Psoas muscle (tissue), 8 donors: ENCODE measurements around the gene NUDT1. TPM values are rescaled to one million over a fixed set of nuclear protein-coding genes. Genes with fewer than 3 reads are reported as not detected.
A peak's percentile ranks its signal among the peaks of the same experiment; 100 is the strongest.

Source experiments
- ATAC-seq, 4 donors: fragments of 200-7000 bp; cut with Tn5 transposase; one replicate each; pipeline ENCODE4 v1.9.1; 2020; ENCODE audit warnings: moderate library complexity in 3 of 4, mild to moderate bottlenecking in 2 of 4
- DNase-seq, 2 donors: peaks; one replicate each; pipeline ENCODE4 v3.0.0-alpha.2; 2020
- H3K27ac ChIP-seq: fragments of 200-600 bp; one replicate; pipeline ENCODE4 v1.8.0; 2022
- H3K27me3 ChIP-seq, 3 donors: fragments of 200-600 bp in 1 of 3; one replicate each; pipeline versions ENCODE4 v1.6.1 to v1.8.0; 2013 to 2022; ENCODE audit warnings: low read length in 2 of 3, mild to moderate bottlenecking in 2 of 3, moderate library complexity in 1 of 3; ENCODE audit not compliant: insufficient read depth in 3 of 3
- H3K36me3 ChIP-seq, 2 donors: fragments of 200-600 bp in 1 of 2; one replicate each; pipeline versions ENCODE4 v1.6.1 to v1.8.0; 2013 to 2022; ENCODE audit warnings: low read depth in 1 of 2, mild to moderate bottlenecking in 1 of 2, moderate library complexity in 1 of 2; ENCODE audit not compliant: insufficient read depth in 1 of 2
- H3K4me1 ChIP-seq: fragments of 200-600 bp; one replicate; pipeline ENCODE4 v1.8.0; 2022
- H3K4me3 ChIP-seq: fragments of 200-600 bp; one replicate; pipeline ENCODE4 v1.8.0; 2022; ENCODE audit warnings: mild to moderate bottlenecking
- H3K9me3 ChIP-seq: fragments of 200-600 bp; one replicate; pipeline ENCODE4 v1.8.0; 2022
- WGBS, 3 donors: extraction: QIAGEN DNeasy Blood & Tissue Kit; methylation state at CpG; one replicate each; pipeline versions ENCODE4 v1.1.6 to v1.1.7; 2013; 5-methylcytosine and 5-hydroxymethylcytosine counted together
- intact Hi-C, 2 donors: fragments of 100-400 bp; cut with DNase I; formaldehyde crosslinking; loops; one replicate each; pipeline versions ENCODE4 v1.11.0 to v1.14.2; 2022
- polyA plus RNA-seq, 3 donors: library from polyadenylated mRNA; stranded (reverse); fragments of 200-250 nt; gene quantifications; one replicate each; pipeline ENCODE4 v1.2.3, GENCODE V29; 2013
- total RNA-seq, 4 donors: library from RNA; stranded (reverse); fragmentation: NEBNext Ultra II Directional in 2 of 4; extraction: Animal tissue kit (Norgen Biotek cat#: 25700) in 2 of 4; gene quantifications; one replicate each; pipeline versions ENCODE4 v1.2.1 to v1.2.4, GENCODE V29; 2021 to 2023
- TF ChIP-seq, protein P1 (sequence below): fragments of 200-600 bp; IDR thresholded peaks from one replicate; pipeline ENCODE4 v1.8.0; 2022; ENCODE audit warnings: antibody characterized with exemption
- donor health status: healthy with polysubstance abuse.
- donor health status: DM: no; HTN: no; CAD: no; lungs with moderate emphysema.
- donor health status: Bipolar disorder and iron deficiency.
- donor health status: healthy.
- donor health status: DM: yes; HTN: yes; CAD: no.
- donor health status: DM: no; HTN: no; CAD: no.
- donor health status: DM: no; HTN: no; CAD: no.
- donor health status: DM: yes; HTN: yes; CAD: no.

NUDT1 gene
- total and polyA plus RNA-seq, 7 donors = 5.6 to 29.2 (median 12.4) TPM

DNA sequence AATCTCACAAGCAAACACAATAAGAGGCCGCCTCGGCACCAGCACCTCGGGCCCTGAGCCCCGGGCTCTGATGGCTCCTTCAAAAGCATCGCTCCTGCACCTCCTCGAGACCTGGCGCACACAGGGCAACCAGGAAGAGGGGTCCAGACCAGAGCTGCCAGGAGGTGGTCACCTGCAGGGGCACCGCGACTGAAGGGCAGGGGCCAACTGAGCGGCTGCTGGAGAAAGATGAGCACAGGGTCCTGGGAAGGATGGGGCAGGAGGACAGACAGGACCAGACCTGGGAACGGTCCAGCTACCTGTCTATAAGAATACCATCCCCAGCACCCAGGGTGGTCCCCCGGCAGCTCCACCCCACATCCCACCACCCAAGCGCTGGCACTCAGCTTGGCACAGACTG, 30.1 kb upstream of the NUDT1 start:
- intact Hi-C loops = loop anchor here in 1 of 2 donors (5.0 kb wide), 1 partner anchor 630 kb away; no protein-coding TSS in a partner anchor
- ATAC-seq = no peak
- Histone ChIP-seq H3K27me3 (no peaks in the 10 kb centered on the region), H3K36me3 (peaks cover 0 to 76% of the 10 kb centered on the region in 2 donors), H3K4me3 (no peak overlapping the region), H3K4me1 (no peaks in the 10 kb centered on the region), H3K9me3 (no peaks in the 10 kb centered on the region), H3K27ac (no peak overlapping the region)
- TF ChIP-seq, protein P1, sequence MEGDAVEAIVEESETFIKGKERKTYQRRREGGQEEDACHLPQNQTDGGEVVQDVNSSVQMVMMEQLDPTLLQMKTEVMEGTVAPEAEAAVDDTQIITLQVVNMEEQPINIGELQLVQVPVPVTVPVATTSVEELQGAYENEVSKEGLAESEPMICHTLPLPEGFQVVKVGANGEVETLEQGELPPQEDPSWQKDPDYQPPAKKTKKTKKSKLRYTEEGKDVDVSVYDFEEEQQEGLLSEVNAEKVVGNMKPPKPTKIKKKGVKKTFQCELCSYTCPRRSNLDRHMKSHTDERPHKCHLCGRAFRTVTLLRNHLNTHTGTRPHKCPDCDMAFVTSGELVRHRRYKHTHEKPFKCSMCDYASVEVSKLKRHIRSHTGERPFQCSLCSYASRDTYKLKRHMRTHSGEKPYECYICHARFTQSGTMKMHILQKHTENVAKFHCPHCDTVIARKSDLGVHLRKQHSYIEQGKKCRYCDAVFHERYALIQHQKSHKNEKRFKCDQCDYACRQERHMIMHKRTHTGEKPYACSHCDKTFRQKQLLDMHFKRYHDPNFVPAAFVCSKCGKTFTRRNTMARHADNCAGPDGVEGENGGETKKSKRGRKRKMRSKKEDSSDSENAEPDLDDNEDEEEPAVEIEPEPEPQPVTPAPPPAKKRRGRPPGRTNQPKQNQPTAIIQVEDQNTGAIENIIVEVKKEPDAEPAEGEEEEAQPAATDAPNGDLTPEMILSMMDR = no peak
- DNase-seq = no peak
- WGBS, 3 donors = 97 to 99% (median 98%) methylated on average over 13 of the region's 13 CpGs

DNA sequence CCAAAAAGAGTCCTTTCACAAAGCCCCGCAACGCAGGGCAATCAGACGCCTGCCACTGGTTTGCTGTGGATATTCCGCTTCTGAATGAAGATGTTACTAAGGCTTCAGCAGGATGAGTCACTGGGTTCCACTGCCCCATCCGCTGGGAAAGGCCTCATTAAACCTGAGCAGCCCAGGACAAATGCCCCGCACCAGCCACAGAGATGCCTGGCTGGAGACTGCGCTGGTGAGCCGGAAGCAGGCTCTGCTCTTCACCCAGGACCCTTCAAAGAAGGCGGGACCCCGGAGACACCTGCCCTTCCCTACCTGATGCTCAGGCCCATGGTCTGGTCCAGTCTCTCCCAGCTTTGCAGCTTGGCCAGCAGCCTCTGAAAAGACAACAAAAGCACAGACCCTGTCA, 29.1 kb upstream of the NUDT1 start:
- WGBS, 3 donors = 97 to 98% (median 98%) methylated on average over 10 of the region's 10 CpGs
- TF ChIP-seq, protein P1 = no peak
- Histone ChIP-seq H3K4me1 (no peaks in the 10 kb centered on the region), H3K4me3 (no peak overlapping the region), H3K27ac (no peak overlapping the region), H3K9me3 (no peaks in the 10 kb centered on the region), H3K36me3 (peaks cover 0 to 76% of the 10 kb centered on the region in 2 donors), H3K27me3 (no peaks in the 10 kb centered on the region)
- intact Hi-C loops = loop anchor here in 1 of 2 donors (5.0 kb wide), 1 partner anchor 631 kb away; no protein-coding TSS in a partner anchor
- DNase-seq = no peak
- no peak for ATAC-seq

DNA sequence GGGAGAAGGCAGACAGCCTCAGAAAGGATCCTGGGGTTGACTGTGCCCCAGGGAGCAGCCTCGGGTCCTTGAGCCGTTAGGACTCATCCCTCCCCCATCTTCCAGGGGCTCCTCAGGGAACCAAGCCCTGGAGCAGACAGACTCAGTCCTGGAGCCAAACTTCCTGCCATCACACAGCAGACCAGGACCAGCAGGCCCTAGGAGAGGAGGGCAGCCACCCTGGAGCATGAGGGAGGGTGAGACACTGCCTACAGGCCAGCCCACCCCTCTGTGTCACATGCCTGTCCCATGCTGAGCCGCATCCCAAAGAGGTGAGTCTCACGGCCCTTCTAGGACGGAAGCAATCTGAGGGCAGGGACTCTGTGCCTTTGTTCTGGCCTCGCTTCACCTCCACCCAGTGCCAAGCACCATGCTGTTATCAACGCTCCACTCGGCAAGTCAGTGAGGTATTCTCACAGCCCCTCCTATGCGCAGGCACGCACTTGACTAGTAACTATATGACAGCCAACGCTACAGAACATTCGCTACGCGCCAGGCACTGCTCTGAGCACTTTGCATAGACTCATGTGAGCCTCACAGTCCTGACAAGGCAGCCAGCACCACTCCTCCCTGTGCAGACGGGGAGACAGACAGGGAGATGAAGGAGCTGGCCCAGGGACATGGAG, 28.3 kb upstream of the NUDT1 start:
- ATAC-seq (no peak), DNase-seq (no peak)
- Histone ChIP-seq H3K9me3 (no peaks in the 10 kb centered on the region), H3K36me3 (peaks cover 0 to 77% of the 10 kb centered on the region in 2 donors), H3K4me3 (no peak overlapping the region), H3K4me1 (no peaks in the 10 kb centered on the region), H3K27me3 (no peaks in the 10 kb centered on the region), H3K27ac (no peak overlapping the region)
- WGBS, 3 donors = 92 to 94% (median 94%) methylated on average over 15 of the region's 15 CpGs
- TF ChIP-seq, protein P1 = no peak
- intact Hi-C loops = loop anchor here in 1 of 2 donors (5.0 kb wide), 1 partner anchor 631 kb away; no protein-coding TSS in a partner anchor

DNA sequence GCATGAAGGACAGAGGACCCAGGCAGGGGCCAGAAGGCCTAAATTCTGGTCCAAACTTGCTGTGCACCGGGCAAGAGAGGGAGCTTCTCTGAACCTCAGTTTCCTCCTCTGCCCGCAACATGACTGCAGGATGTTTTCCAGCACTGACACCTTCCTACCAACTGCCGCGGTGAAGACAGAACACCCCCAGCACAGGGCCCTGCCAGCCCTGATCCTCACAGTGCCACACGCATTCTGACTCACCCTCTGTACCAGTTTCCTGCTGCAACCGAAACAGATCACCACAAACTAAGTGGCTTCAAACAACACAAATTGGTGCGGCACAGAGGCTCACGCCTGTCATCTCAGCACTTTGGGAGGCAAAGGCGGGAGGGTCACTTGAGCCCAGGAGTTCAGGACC, 27.4 kb upstream of the NUDT1 start:
- no peaks in the 10 kb centered on the region for H3K4me1 ChIP-seq
- peak in 1 of 2 donors; percentile 5 for DNase-seq
- ATAC-seq = no peak
- peaks cover 0 to 82% of the 10 kb centered on the region in 2 donors for H3K36me3 ChIP-seq
- intact Hi-C loops = loop anchor here in 1 of 2 donors (5.0 kb wide), 1 partner anchor 632 kb away; no protein-coding TSS in a partner anchor
- 90 to 93% (median 92%) methylated on average over 9 of the region's 9 CpGs for WGBS, 3 donors
- H3K9me3 ChIP-seq = no peaks in the 10 kb centered on the region
- H3K27me3 ChIP-seq = no peaks in the 10 kb centered on the region
- no peak overlapping the region for H3K4me3 ChIP-seq
- TF ChIP-seq, protein P1 = no peak
- H3K27ac ChIP-seq = no peak overlapping the region
